H1 (cell line): ENCODE measurements around the gene NRP2. TPM values are rescaled to one million over a fixed set of nuclear protein-coding genes. Genes with fewer than 3 reads are reported as not detected.

Experiments used
- CTCF ChIA-PET: fragments of 300-600 bp; sonication (Branson Sonifier 250); formaldehyde crosslinking; loops from one replicate; lab custom pipeline; 2021; ENCODE audit not compliant: partially characterized antibody; lab: Charles Lee
- POLR2A ChIA-PET: fragments of 300-600 bp; sonication (Branson Sonifier 250); formaldehyde crosslinking; loops from one replicate; lab custom pipeline; 2021; ENCODE audit warnings: inconsistent platforms; ENCODE audit not compliant: partially characterized antibody; lab: Charles Lee
- DNase-seq, 2 experiments: peaks; one replicate each; pipeline versions ENCODE4 v3.0.0 to v3.0.0-alpha.2; 2010 to 2022; ENCODE audit warnings: low spot score in 2 of 2, low read depth in 1 of 2, mixed read lengths in 1 of 2
- FAIRE-seq: peaks from 2 replicates; lab custom pipeline; 2011; peaks lifted over from hg19 to GRCh38; lab: Jason Lieb, UNC
- H2AFZ ChIP-seq: 2 replicates; pipeline ENCODE4 v1.8.1; 2012; ENCODE audit warnings: low read length, inconsistent platforms
- H2AK5ac ChIP-seq: 2 replicates; pipeline ENCODE4 v1.6.1; 2013; ENCODE audit warnings: low read depth, low read length
- H2BK120ac ChIP-seq: replicated peaks from 2 replicates; pipeline ENCODE3; 2013; ENCODE audit warnings: low read depth, low read length, inconsistent platforms
- H2BK12ac ChIP-seq: 2 replicates; pipeline ENCODE4 v1.6.1; 2013; ENCODE audit warnings: low read depth, low read length
- H2BK15ac ChIP-seq: 2 replicates; pipeline ENCODE4 v1.6.1; 2013; ENCODE audit warnings: low read length
- H2BK20ac ChIP-seq: 2 replicates; pipeline ENCODE4 v1.6.1; 2013; ENCODE audit warnings: low read length
- H2BK5ac ChIP-seq: 2 replicates; pipeline ENCODE4 v1.6.1; 2013; ENCODE audit warnings: low read depth, low read length
- H3K14ac ChIP-seq: 2 replicates; pipeline ENCODE4 v1.6.1; 2013; ENCODE audit warnings: inconsistent platforms; ENCODE audit not compliant: insufficient read length
- H3K18ac ChIP-seq: 2 replicates; pipeline ENCODE4 v1.6.1; 2013; ENCODE audit warnings: low read length; ENCODE audit errors: extremely low read depth
- H3K23ac ChIP-seq: 2 replicates; pipeline ENCODE4 v1.6.1; 2013; ENCODE audit warnings: inconsistent platforms; ENCODE audit not compliant: insufficient read length
- H3K23me2 ChIP-seq: 2 replicates; pipeline ENCODE4 v1.6.1; 2013; ENCODE audit warnings: low read depth, low read length
- H3K27ac ChIP-seq: 2 replicates; pipeline ENCODE4 v1.6.1; 2011; ENCODE audit warnings: low read depth, low read length, inconsistent platforms
- H3K27me3 ChIP-seq, 4 experiments: replicated peaks in 1 of 4; 1 replicate in 1 of 4; 2 replicates in 3 of 4; pipeline versions ENCODE4 v1.6.1 to v1.8.1; 2011 to 2013; ENCODE audit warnings: low read length in 3 of 4, mild to moderate bottlenecking in 3 of 4, inconsistent platforms in 2 of 4, mixed read lengths in 2 of 4, moderate library complexity in 1 of 4; ENCODE audit not compliant: control insufficient read depth in 3 of 4, insufficient read depth in 3 of 4; ENCODE audit errors: extremely low read depth in 1 of 4
- H3K36me3 ChIP-seq, 4 experiments: 2 replicates each; pipeline versions ENCODE4 v1.6.1 to v1.8.1; 2011 to 2013; ENCODE audit warnings: mild to moderate bottlenecking in 4 of 4, low read length in 3 of 4, moderate library complexity in 2 of 4, control low read depth in 1 of 4, inconsistent platforms in 1 of 4; ENCODE audit not compliant: insufficient read depth in 4 of 4, control insufficient read depth in 2 of 4
- H3K4ac ChIP-seq: replicated peaks from 2 replicates; pipeline ENCODE3; 2013; ENCODE audit warnings: low read length, low read depth, mixed read lengths, inconsistent platforms; ENCODE audit not compliant: insufficient read length
- H3K4me1 ChIP-seq, 4 experiments: replicated peaks in 1 of 4; 1 replicate in 1 of 4; 2 replicates in 3 of 4; pipeline versions ENCODE4 v1.6.1 to v1.8.1; 2011 to 2013; ENCODE audit warnings: low read length in 3 of 4, inconsistent platforms in 2 of 4, mixed read lengths in 1 of 4; ENCODE audit not compliant: insufficient read depth in 4 of 4, control insufficient read depth in 3 of 4
- H3K4me2 ChIP-seq, 2 experiments: 2 replicates each; pipeline versions ENCODE4 v1.6.1 to v1.8.1; 2011 to 2013; ENCODE audit warnings: low read depth in 2 of 2, low read length in 2 of 2, control low read depth in 1 of 2, inconsistent platforms in 1 of 2, mild to moderate bottlenecking in 1 of 2; ENCODE audit not compliant: insufficient read depth in 1 of 2
- H3K4me3 ChIP-seq, 4 experiments: fragments of 200-600, 300-600 bp in 1 of 4; sonication (generic), shearing (Covaris generic), sonication (Bioruptor Twin) in 1 of 4; 2 replicates each; pipeline versions ENCODE4 v1.5.1 to v1.8.1; 2011 to 2016; ENCODE audit warnings: low read length in 4 of 4, low read depth in 3 of 4, control low read depth in 2 of 4, inconsistent platforms in 2 of 4, mild to moderate bottlenecking in 2 of 4, mixed read lengths in 1 of 4, moderate library complexity in 1 of 4; ENCODE audit not compliant: insufficient read depth in 2 of 4; ENCODE audit errors: extremely low read depth in 1 of 4
- H3K56ac ChIP-seq: replicated peaks from 2 replicates; pipeline ENCODE3; 2013; ENCODE audit warnings: low read depth, mild to moderate bottlenecking, mixed read lengths, low read length, inconsistent platforms; ENCODE audit not compliant: insufficient read length
- H3K79me1 ChIP-seq: 2 replicates; pipeline ENCODE4 v1.6.1; 2013; ENCODE audit warnings: low read depth, low read length, control low read depth
- H3K79me2 ChIP-seq, 2 experiments: 2 replicates each; pipeline versions ENCODE4 v1.6.1 to v1.8.1; 2012 to 2013; ENCODE audit warnings: low read length in 2 of 2, mild to moderate bottlenecking in 2 of 2, inconsistent platforms in 1 of 2; ENCODE audit not compliant: insufficient read depth in 2 of 2, control insufficient read depth in 1 of 2
- H3K9ac ChIP-seq, 4 experiments: replicated peaks in 1 of 4; 1 replicate in 1 of 4; 2 replicates in 3 of 4; pipeline versions ENCODE4 v1.6.1 to v1.8.1; 2011 to 2013; ENCODE audit warnings: low read depth in 3 of 4, low read length in 3 of 4, control low read depth in 2 of 4, mild to moderate bottlenecking in 2 of 4, moderate library complexity in 2 of 4, inconsistent platforms in 1 of 4; ENCODE audit errors: extremely low read depth in 1 of 4
- H3K9me3 ChIP-seq, 2 experiments: 2 replicates each; pipeline versions ENCODE4 v1.6.1 to v1.8.1; 2012 to 2013; ENCODE audit warnings: mild to moderate bottlenecking in 2 of 2, moderate library complexity in 2 of 2, control low read depth in 1 of 2, inconsistent platforms in 1 of 2, low read depth in 1 of 2, low read length in 1 of 2, mixed read lengths in 1 of 2; ENCODE audit not compliant: insufficient read depth in 2 of 2
- H4K20me1 ChIP-seq, 2 experiments: replicated peaks in 1 of 2; 2 replicates each; pipeline versions ENCODE3 to v1.8.1; 2011 to 2013; ENCODE audit warnings: inconsistent platforms in 2 of 2, low read length in 2 of 2, mild to moderate bottlenecking in 1 of 2; ENCODE audit not compliant: insufficient read depth in 2 of 2, control insufficient read depth in 1 of 2
- H4K5ac ChIP-seq: 2 replicates; pipeline ENCODE4 v1.6.1; 2013; ENCODE audit warnings: low read length, low read depth, mixed read lengths, inconsistent platforms; ENCODE audit not compliant: insufficient read length
- H4K8ac ChIP-seq: 2 replicates; pipeline ENCODE4 v1.8.0; 2013; ENCODE audit warnings: mild to moderate bottlenecking, moderate library complexity, low read length, inconsistent platforms; ENCODE audit not compliant: insufficient read depth; ENCODE audit errors: extremely low read depth
- H4K91ac ChIP-seq: replicated peaks from 2 replicates; pipeline ENCODE3; 2013; ENCODE audit warnings: low read length, mixed read lengths, inconsistent platforms; ENCODE audit not compliant: insufficient read length
- BRCA1 ChIP-seq: IDR thresholded peaks from 2 replicates; pipeline ENCODE4 v1.6.1; 2012; ENCODE audit warnings: low read depth, low read length, improper control_type of control experiment
- CBX5 ChIP-seq: fragments of 300-800, 300-1000 bp; sonication (generic); IDR thresholded peaks from 2 replicates; pipeline ENCODE4 v1.7.1; 2016; ENCODE audit warnings: antibody characterized with exemption, low read length, low read depth
- CEBPB ChIP-seq: IDR thresholded peaks from 2 replicates; pipeline ENCODE4 v1.6.1; 2012; ENCODE audit warnings: low read depth, low read length
- EP300 ChIP-seq, 2 experiments: IDR thresholded peaks; 1 replicate in 1 of 2; 2 replicates in 1 of 2; pipeline ENCODE4 v1.6.1; 2011 to 2012; ENCODE audit warnings: low read depth in 2 of 2, low read length in 2 of 2, mild to moderate bottlenecking in 2 of 2, borderline replicate concordance in 1 of 2, inconsistent platforms in 1 of 2, moderate library complexity in 1 of 2
- EZH2 ChIP-seq: fragments of 200-600 bp; sonication (generic); IDR thresholded peaks from 2 replicates; pipeline ENCODE4 v1.7.1; 2012; ENCODE audit warnings: low read depth, mild to moderate bottlenecking, moderate library complexity, low read length, inconsistent platforms; ENCODE audit not compliant: severe bottlenecking
- HDAC2 ChIP-seq, 2 experiments: fragments of 300-600 bp in 1 of 2; sonication (generic) in 1 of 2; IDR thresholded peaks; 2 replicates each; pipeline ENCODE4 v1.6.1; 2011 to 2012; ENCODE audit warnings: low read depth in 2 of 2, low read length in 2 of 2, mild to moderate bottlenecking in 2 of 2, moderate library complexity in 2 of 2, borderline replicate concordance in 1 of 2, inconsistent platforms in 1 of 2
- JUND ChIP-seq: IDR thresholded peaks from 2 replicates; pipeline ENCODE4 v1.6.1; 2011; ENCODE audit warnings: mild to moderate bottlenecking, improper control_type of control experiment, low read length
- SP4 ChIP-seq: IDR thresholded peaks from 2 replicates; pipeline ENCODE4 v1.6.1; 2012; ENCODE audit warnings: low read length, inconsistent platforms
- SUZ12 ChIP-seq: fragments of 200-600 bp; sonication (generic); IDR thresholded peaks from 2 replicates; pipeline ENCODE4 v1.6.1; 2012; ENCODE audit warnings: mild to moderate bottlenecking, inconsistent platforms, low read length, moderate library complexity, mixed read lengths
- TCF12 ChIP-seq: IDR thresholded peaks from 2 replicates; pipeline ENCODE4 v1.6.1; 2011; ENCODE audit warnings: low read depth, mild to moderate bottlenecking, low read length
- WGBS, 2 experiments: shearing (Covaris generic) in 1 of 2; methylation state at CpG; one replicate each; pipeline versions ENCODE4 v1.1.6 to v1.1.7; 2013 to 2015; ENCODE audit warnings: low lambda C conversion rate in 2 of 2, mixed read lengths in 2 of 2, inconsistent platforms in 1 of 2, low coverage in 1 of 2, missing lambda C conversion rate in 1 of 2; ENCODE audit not compliant: insufficient replicate concordance in 2 of 2, insufficient coverage in 1 of 2, insufficient read length in 1 of 2; ENCODE audit errors: extremely low coverage in 1 of 2, missing lambda C conversion rate in 1 of 2; 5-methylcytosine and 5-hydroxymethylcytosine counted together
- polyA plus RNA-seq, 7 experiments: library from polyadenylated mRNA; depleted of rRNA in 3 of 7; stranded (reverse) in 5 of 7; unstranded in 2 of 7; fragments of >200 nt in 5 of 7; fragments of 200-250 nt in 2 of 7; gene quantifications; 1 replicate in 5 of 7; 2 replicates in 1 of 7; 4 replicates in 1 of 7; pipeline versions ENCODE4 v1.2.1 to v1.2.3, GENCODE V29; 2011 to 2013; ENCODE audit warnings: missing spikeins in 2 of 7, mixed read lengths in 2 of 7
- total RNA-seq: library from RNA; stranded (reverse); fragmentation: NEBNext Ultra II Directional; extraction: Animal tissue kit (Norgen Biotek cat#: 25700); gene quantifications from 2 replicates; pipeline ENCODE4 v1.2.1, GENCODE V29; 2021

Gene NRP2
- total and polyA plus RNA-seq, 2 of the 8 experiments (the other 6 are each of a cell fraction or from before 2014, with no cell fraction given) = 32.0 to 37.8 TPM

- Histone ChIP-seq H3K4me1 (peaks cover 0 to 6% (median 1%) of the 10 kb centered on the region in 4 experiments; a peak in 3 of 7 replicates), H2BK20ac (0 out of 2 replicates have a peak overlapping the region, but pooled peaks have one; percentile 6), H4K91ac (no peak overlapping the region), H3K18ac (no peak overlapping the region), H3K79me2 (no peaks in the 10 kb centered on the region), H3K23me2 (no peaks in the 10 kb centered on the region), H3K9me3 (peaks cover 0 to 3% of the 10 kb centered on the region in 2 experiments; a peak in 1 of 4 replicates), H2BK120ac (peak overlapping the region; percentile 62), H2AFZ (0 out of 2 replicates have a peak overlapping the region, but pooled peaks have one; percentile 15), H4K20me1 (no peaks in the 10 kb centered on the region), H3K4me2 (no peak overlapping the region), H3K9ac (no peak overlapping the region), H3K79me1 (no peaks in the 10 kb centered on the region), H4K5ac (no peak overlapping the region), H3K4me3 (no peak overlapping the region; a peak in 1 of 8 replicates), H3K23ac (no peak overlapping the region), H3K27me3 (no peaks in the 10 kb centered on the region), H2BK5ac (peak overlapping the region; percentile 67; the same call in 1 of the 2 replicates), H3K36me3 (no peaks in the 10 kb centered on the region), H3K27ac (no peak overlapping the region), H2BK15ac (no peak overlapping the region), H3K56ac (no peak overlapping the region), H2AK5ac (no peak overlapping the region), H4K8ac (no peak overlapping the region), H2BK12ac (no peak overlapping the region), H3K14ac (no peak overlapping the region), H3K4ac (no peak overlapping the region)
- WGBS, 2 experiments = 77% methylated on average over 1 of the region's 1 CpG; no CpG with 5 or more reads in 1 of the 2 experiments
- FAIRE-seq (no peak), DNase-seq (no peak)
- TF ChIP-seq EZH2 (no peak), SP4 (no peak), CBX5 (no peak), HDAC2 (IDR thresholded peaks at IDR 0.05; ENCODE audit: borderline replicate concordance in 1 of 2, low read depth in 2 of 2, low read length in 2 of 2) (no peak), JUND (no peak), SUZ12 (no peak), CEBPB (no peak), BRCA1 (no peak), EP300 (IDR thresholded peaks at IDR 0.05; ENCODE audit: borderline replicate concordance in 1 of 2, low read depth in 2 of 2, low read length in 2 of 2) (no peak), TCF12 (no peak)
- ChIA-PET CTCF (interaction anchor here (0.6 to 5.9 kb wide), 25 partner anchors 8 to 1674 kb away, joined by 3 to 64 read pairs (median 4); no protein-coding TSS in a partner anchor), POLR2A (no interaction called here)
Measured at GRCh38 chr2:205814039-205814364, 131.7 kb downstream of the NRP2 start.
